GM12865 (cell line): ENCODE data around the gene FAM168B.

Source experiments
- DNase-seq: peaks from one replicate; pipeline ENCODE4 v3.0.0; 2010; ENCODE audit warnings: low read depth
- H3K4me3 ChIP-seq: 2 replicates; pipeline ENCODE4 v1.5.1; 2011; ENCODE audit warnings: mild to moderate bottlenecking, low read depth, low read length, control low read depth
- TF ChIP-seq, protein P1 (sequence below): IDR thresholded peaks from 2 replicates; pipeline ENCODE4 v1.5.1; 2011; ENCODE audit warnings: low read length, control low read depth, low read depth, inconsistent platforms; ENCODE audit not compliant: insufficient read depth; ENCODE audit errors: missing control alignments

FAM168B gene

DNA sequence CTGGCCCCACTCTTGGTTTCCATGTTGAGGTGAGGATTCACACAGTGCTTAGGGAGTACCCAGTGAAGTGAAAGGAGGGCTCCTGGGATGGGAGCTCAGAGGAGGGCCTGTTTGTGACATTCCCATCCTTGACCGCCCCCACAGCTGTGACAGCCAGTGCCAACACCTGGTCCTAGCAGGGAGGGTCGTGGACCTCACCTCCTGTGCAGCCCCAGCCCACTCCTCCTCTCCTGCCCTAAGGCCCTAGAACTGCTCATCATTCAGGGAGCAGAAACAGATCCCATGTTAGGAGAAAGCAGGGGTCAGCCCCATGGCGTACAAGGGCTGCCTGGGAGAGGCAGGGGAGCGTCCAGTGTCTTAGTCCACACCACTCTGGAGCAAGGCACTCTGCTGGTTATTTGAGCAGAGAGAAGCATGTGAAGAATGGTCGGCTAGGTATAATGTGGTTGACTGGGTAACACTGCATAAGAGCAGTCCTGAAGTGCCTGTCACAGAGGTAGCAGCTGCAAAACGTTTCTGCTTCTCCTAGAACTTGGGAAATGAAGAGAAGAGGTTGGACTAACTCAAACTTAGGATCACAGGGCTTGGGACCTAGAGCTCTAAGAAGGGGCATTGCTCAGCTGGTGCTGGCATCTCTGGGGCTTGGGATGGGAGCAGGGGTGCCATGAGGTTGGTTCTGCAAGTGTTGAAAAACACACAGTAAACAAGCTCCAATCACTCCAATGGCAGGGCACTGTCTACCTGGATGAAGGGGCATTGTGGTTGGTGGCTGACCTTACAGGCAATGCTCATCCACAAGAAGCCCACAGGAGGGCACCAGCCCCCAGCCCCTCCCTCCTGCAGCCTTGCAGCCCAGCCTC is 55.6 kb downstream of the FAM168B start:
- DNase-seq = no peak
- no peak overlapping the region for H3K4me3 ChIP-seq
- TF ChIP-seq, protein P1, sequence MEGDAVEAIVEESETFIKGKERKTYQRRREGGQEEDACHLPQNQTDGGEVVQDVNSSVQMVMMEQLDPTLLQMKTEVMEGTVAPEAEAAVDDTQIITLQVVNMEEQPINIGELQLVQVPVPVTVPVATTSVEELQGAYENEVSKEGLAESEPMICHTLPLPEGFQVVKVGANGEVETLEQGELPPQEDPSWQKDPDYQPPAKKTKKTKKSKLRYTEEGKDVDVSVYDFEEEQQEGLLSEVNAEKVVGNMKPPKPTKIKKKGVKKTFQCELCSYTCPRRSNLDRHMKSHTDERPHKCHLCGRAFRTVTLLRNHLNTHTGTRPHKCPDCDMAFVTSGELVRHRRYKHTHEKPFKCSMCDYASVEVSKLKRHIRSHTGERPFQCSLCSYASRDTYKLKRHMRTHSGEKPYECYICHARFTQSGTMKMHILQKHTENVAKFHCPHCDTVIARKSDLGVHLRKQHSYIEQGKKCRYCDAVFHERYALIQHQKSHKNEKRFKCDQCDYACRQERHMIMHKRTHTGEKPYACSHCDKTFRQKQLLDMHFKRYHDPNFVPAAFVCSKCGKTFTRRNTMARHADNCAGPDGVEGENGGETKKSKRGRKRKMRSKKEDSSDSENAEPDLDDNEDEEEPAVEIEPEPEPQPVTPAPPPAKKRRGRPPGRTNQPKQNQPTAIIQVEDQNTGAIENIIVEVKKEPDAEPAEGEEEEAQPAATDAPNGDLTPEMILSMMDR = no peak

DNA sequence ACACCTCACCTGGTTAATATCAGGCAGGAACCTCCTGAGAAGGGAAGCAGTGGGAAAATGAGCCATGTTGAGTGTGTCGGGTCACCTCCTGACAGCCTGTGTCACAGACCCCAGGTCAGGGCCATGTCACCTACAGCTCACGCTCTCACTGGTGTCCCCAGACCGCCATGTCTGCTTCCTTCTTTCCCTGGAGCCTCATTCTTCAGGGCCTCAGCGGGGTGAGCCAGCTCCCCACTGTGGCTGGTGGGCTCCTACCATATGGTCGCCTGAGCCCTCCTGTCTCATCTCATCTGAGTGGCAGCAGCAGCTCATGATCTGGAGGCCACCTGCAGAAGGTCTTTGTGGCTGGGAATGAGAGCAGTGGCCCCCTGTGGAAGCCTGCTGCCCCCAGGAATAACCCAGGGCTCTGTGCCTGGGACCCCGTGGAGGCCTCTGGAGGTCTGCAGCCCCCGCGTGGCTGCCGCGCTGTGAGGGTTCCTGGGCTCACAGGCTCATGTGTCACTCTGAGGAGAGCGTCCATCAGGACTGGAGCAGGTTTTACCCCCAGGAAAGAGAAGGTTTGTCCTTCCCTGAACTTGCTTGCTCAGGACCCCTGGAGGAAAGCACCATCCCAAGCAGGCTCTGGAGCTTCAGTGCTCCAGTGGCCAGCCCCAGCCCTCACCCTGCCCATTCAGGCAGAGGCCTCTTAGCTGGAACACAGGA is 56.4 kb downstream of the FAM168B start:
- TF ChIP-seq, protein P1 = no peak

DNA sequence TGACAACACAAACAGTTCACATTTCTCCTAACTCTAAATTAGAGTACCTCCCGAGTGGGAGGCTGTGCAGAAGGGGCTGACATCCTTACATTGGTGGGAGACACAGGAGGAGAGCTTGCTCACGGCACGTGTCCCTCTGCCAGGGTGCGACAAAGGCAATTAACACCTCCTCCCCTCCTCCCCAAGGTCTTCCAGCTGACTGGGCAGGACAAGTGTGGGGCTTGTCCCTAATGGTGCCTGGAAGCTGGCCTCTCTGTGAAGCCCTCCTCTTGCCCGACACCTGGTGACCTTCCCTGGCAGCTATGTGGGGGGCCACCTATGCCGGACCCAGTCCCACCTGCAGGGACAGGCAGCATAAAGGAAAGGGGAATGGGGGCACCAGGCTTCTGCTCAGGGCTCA is 57.0 kb downstream of the FAM168B start:
- DNase-seq = no peak
- TF ChIP-seq, protein P1 = no peak

More for the DNA sequence above, 56.4 kb downstream of the FAM168B start:
- no peak for DNase-seq
- H3K4me3 ChIP-seq = no peak overlapping the region

DNA sequence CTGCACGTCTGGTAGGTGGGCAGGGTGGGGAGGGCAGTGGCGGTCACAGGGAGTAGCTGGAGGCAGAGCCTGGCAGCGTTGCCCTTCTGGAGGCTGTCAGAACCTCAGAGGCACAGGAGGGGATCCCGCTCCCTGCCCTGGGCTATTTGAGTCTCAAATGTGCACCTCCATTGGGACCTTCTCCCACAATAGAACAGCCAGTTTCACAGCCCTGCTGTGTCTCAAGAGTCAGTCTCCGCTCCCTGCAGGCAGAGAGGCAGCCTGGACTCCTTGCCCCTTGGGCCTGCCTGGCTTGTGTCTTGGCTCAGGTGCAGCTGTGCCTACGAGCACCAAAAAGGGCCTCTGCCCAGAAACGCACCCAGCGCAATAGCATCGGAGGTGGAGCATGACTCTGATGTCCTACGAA is 57.4 kb downstream of the FAM168B start:
- TF ChIP-seq, protein P1 = no peak
- DNase-seq = no peak
- H3K4me3 ChIP-seq = no peak overlapping the region

More for the DNA sequence above, 57.0 kb downstream of the FAM168B start:
- no peak overlapping the region for H3K4me3 ChIP-seq

DNA sequence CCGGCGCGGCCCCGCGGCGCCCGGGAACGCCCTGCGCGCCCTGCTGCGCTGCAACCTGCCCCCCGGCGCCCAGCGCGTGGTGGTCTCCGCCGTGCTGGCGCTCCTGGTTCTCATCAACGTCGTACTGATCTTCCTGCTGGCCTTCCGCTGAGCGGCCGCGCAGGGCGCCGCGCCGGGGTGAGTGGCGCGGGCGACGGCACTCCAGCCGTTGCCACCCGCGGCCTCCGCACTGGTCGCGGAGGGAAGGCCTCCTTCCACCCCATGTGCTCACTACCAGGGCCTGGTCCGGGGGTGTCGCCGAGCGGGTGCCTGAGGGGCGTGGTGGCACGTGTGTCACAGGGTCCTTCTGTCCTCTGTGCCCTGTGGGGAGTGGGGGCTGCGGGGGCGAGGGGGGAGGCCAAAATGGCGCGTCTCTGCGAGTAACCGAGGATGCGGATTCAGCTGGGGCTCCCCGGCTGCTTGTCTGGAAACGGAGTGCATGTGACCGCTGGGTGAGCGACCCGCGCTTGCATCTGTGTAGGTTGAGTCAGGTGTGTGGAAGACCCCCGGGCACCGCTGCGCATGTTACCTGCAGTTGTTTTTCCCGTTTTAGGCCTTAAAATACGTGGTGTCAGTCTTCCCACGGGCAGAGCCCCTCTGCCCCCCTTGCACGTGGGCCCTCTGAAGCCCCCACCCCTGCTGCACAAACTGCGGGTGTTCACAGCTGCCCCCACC is 58.0 kb downstream of the FAM168B start:
- DNase-seq = no peak
- TF ChIP-seq, protein P1 = no peak
- H3K4me3 ChIP-seq = no peak overlapping the region

DNA sequence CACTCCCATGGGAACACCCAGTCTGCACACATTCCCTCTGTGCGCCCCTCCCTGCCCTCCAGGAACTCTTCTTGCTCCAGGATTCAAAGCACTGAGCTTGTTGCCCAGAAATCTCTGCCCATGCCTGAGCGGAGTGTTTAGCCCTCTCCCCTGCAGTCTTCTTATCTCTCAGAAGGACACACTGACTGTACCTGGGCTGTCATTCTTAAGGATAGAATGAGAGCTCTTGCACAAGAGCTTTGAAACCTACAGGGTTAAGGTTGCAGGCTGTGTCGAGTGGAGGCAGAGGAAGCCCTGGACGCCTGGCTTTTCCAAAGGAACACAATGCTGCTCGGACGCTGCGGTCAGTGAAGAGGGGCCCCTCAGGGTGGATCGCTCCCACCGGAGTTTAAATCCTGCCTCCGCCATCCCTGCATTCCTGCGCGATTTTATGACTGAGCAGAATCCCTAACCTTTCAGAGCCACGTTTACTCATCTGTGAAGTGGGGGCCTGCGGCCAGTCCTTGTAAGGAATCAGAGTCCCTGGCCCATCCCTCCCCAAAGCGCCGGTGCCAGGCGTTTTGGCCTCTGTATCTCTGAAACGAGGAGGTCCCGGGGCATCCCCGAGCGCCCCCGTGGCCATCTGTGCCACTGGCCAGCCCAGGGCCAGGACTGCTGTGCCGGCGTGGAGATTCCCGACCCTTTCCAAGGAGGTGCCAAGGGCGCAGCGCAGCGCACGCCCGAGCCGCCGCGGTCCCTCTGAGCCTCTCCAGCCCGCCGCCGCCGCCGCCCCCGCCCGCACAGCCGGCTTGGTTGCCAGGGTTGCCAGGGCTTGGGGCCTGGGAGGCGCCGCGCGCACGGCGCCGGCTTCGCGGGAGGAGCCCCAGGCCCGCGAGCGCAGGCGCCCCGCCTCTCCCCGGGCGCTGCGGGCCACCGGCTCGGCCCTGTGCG is 58.9 kb downstream of the FAM168B start:
- DNase-seq = no peak
- H3K4me3 ChIP-seq = no peak overlapping the region
- TF ChIP-seq, protein P1 = no peak
